ENCODE data around the gene IGF1R. TPM values are rescaled to one million over a fixed set of nuclear protein-coding genes. Genes with fewer than 3 reads are reported as not detected.

The IGF1R gene
- total RNA-seq, 2 donors from 2014 or later, result 27.3 to 56.2 TPM

- ATAC-seq (peak; percentile 61 to 80), DNase-seq (peak; percentile 61)
- intact Hi-C loops (cut with DNase I), result no loop called here
Observed at GRCh38 chr15:98946301-98947255, 298.2 kb downstream of the IGF1R start.

GRCh38 chr15:98948456-98948855 is 300.1 kb downstream of the IGF1R start:
- intact Hi-C loops (cut with DNase I), result no loop called here
- no peak for DNase-seq
- no peak for ATAC-seq

- intact Hi-C loops (cut with DNase I), result no loop called here
- no peak for ATAC-seq
- DNase-seq, result no peak
Observed at GRCh38 chr15:98948941-98949340, 300.6 kb downstream of the IGF1R start.

- ATAC-seq, result no peak
- no peak for DNase-seq
- intact Hi-C loops (cut with DNase I), result loop anchor here in 1 of 2 donors (5.0 kb wide), 1 partner anchor 108 kb away; no protein-coding TSS in a partner anchor
Observed at GRCh38 chr15:98949624-98950023, 301.3 kb downstream of the IGF1R start.

- no peak for ATAC-seq
- intact Hi-C loops (cut with DNase I), result loop anchor here in 1 of 2 donors (5.0 kb wide), 1 partner anchor 107 kb away; no protein-coding TSS in a partner anchor
- DNase-seq, result no peak
Observed at GRCh38 chr15:98950248-98950647, 301.9 kb downstream of the IGF1R start.

GRCh38 chr15:98951004-98951403 is 302.7 kb downstream of the IGF1R start:
- intact Hi-C loops (cut with DNase I), result loop anchor here in 1 of 2 donors (5.0 kb wide), 1 partner anchor 106 kb away; no protein-coding TSS in a partner anchor
- DNase-seq (no peak), ATAC-seq (no peak)

GRCh38 chr15:98951493-98952320 is 303.4 kb downstream of the IGF1R start:
- ATAC-seq (no peak), DNase-seq (no peak)
- intact Hi-C loops (cut with DNase I), result loop anchor here in 1 of 2 donors (5.0 kb wide), 1 partner anchor 106 kb away; no protein-coding TSS in a partner anchor

- no peak for ATAC-seq
- intact Hi-C loops (cut with DNase I), result loop anchor here in 1 of 2 donors (5.0 kb wide), 1 partner anchor 105 kb away; no protein-coding TSS in a partner anchor
- DNase-seq, result no peak
Observed at GRCh38 chr15:98952381-98952803, 304.1 kb downstream of the IGF1R start.

GRCh38 chr15:98953000-98953787 is 304.9 kb downstream of the IGF1R start:
- intact Hi-C loops (cut with DNase I), result loop anchor here in 1 of 2 donors (5.0 kb wide), 1 partner anchor 104 kb away; no protein-coding TSS in a partner anchor
- ATAC-seq, result peak; percentile 34 to 44

GRCh38 chr15:98953968-98954367 is 305.6 kb downstream of the IGF1R start:
- ATAC-seq, result peak; percentile 21 to 25
- DNase-seq, result peak; percentile 38
- intact Hi-C loops (cut with DNase I), result loop anchor here in 1 of 2 donors (5.0 kb wide), 1 partner anchor 103 kb away; no protein-coding TSS in a partner anchor

More at GRCh38 chr15:98953000-98953787, 304.9 kb downstream of the IGF1R start:
- peak; percentile 69 for DNase-seq

- ATAC-seq (peak; percentile 71 to 80), DNase-seq (peak; percentile 86)
- intact Hi-C loops (cut with DNase I), result loop anchor here in 1 of 2 donors (5.0 kb wide), 1 partner anchor 103 kb away; no protein-coding TSS in a partner anchor
Observed at GRCh38 chr15:98954411-98954810, 306.1 kb downstream of the IGF1R start.

- DNase-seq (peak; percentile 63), ATAC-seq (peak; percentile 39 to 52)
- intact Hi-C loops (cut with DNase I), result no loop called here
Observed at GRCh38 chr15:98955331-98955730, 307.0 kb downstream of the IGF1R start.

- DNase-seq, result no peak
- ATAC-seq, result no peak
- intact Hi-C loops (cut with DNase I), result no loop called here
Observed at GRCh38 chr15:98955961-98956723, 307.8 kb downstream of the IGF1R start.

GRCh38 chr15:98956796-98957553 is 308.6 kb downstream of the IGF1R start:
- ATAC-seq, result no peak
- intact Hi-C loops (cut with DNase I), result no loop called here
- no peak for DNase-seq

- DNase-seq (no peak), ATAC-seq (no peak)
- intact Hi-C loops (cut with DNase I), result no loop called here
Observed at GRCh38 chr15:98957655-98958054, 309.3 kb downstream of the IGF1R start.

GRCh38 chr15:98958076-98958475 is 309.7 kb downstream of the IGF1R start:
- ATAC-seq (no peak), DNase-seq (no peak)
- intact Hi-C loops (cut with DNase I), result no loop called here
